Psoas muscle (tissue), 8 donors: ENCODE results near the gene PHF2. TPM values are rescaled to one million over a fixed set of nuclear protein-coding genes. Genes with fewer than 3 reads are reported as not detected.

Experiments
- ATAC-seq, 4 donors: fragments of 200-7000 bp; cut with Tn5 transposase; one replicate each; pipeline ENCODE4 v1.9.1; 2020; ENCODE audit warnings: moderate library complexity in 3 of 4, mild to moderate bottlenecking in 2 of 4
- DNase-seq, 2 donors: peaks; one replicate each; pipeline ENCODE4 v3.0.0-alpha.2; 2020
- H3K27ac ChIP-seq: fragments of 200-600 bp; one replicate; pipeline ENCODE4 v1.8.0; 2022
- H3K27me3 ChIP-seq, 3 donors: fragments of 200-600 bp in 1 of 3; one replicate each; pipeline versions ENCODE4 v1.6.1 to v1.8.0; 2013 to 2022; ENCODE audit warnings: low read length in 2 of 3, mild to moderate bottlenecking in 2 of 3, moderate library complexity in 1 of 3; ENCODE audit not compliant: insufficient read depth in 3 of 3
- H3K36me3 ChIP-seq, 2 donors: fragments of 200-600 bp in 1 of 2; one replicate each; pipeline versions ENCODE4 v1.6.1 to v1.8.0; 2013 to 2022; ENCODE audit warnings: low read depth in 1 of 2, mild to moderate bottlenecking in 1 of 2, moderate library complexity in 1 of 2; ENCODE audit not compliant: insufficient read depth in 1 of 2
- H3K4me1 ChIP-seq: fragments of 200-600 bp; one replicate; pipeline ENCODE4 v1.8.0; 2022
- H3K4me3 ChIP-seq: fragments of 200-600 bp; one replicate; pipeline ENCODE4 v1.8.0; 2022; ENCODE audit warnings: mild to moderate bottlenecking
- H3K9me3 ChIP-seq: fragments of 200-600 bp; one replicate; pipeline ENCODE4 v1.8.0; 2022
- WGBS, 3 donors: extraction: QIAGEN DNeasy Blood & Tissue Kit; methylation state at CpG; one replicate each; pipeline versions ENCODE4 v1.1.6 to v1.1.7; 2013; 5-methylcytosine and 5-hydroxymethylcytosine counted together
- intact Hi-C, 2 donors: fragments of 100-400 bp; cut with DNase I; formaldehyde crosslinking; loops; one replicate each; pipeline versions ENCODE4 v1.11.0 to v1.14.2; 2022
- polyA plus RNA-seq, 3 donors: library from polyadenylated mRNA; stranded (reverse); fragments of 200-250 nt; gene quantifications; one replicate each; pipeline ENCODE4 v1.2.3, GENCODE V29; 2013
- total RNA-seq, 4 donors: library from RNA; stranded (reverse); fragmentation: NEBNext Ultra II Directional in 2 of 4; extraction: Animal tissue kit (Norgen Biotek cat#: 25700) in 2 of 4; gene quantifications; one replicate each; pipeline versions ENCODE4 v1.2.1 to v1.2.4, GENCODE V29; 2021 to 2023
- TF ChIP-seq, protein P1 (sequence below): fragments of 200-600 bp; IDR thresholded peaks from one replicate; pipeline ENCODE4 v1.8.0; 2022; ENCODE audit warnings: antibody characterized with exemption
- donor health status: healthy with polysubstance abuse.
- donor health status: DM: no; HTN: no; CAD: no; lungs with moderate emphysema.
- donor health status: Bipolar disorder and iron deficiency.
- donor health status: healthy.
- donor health status: DM: yes; HTN: yes; CAD: no.
- donor health status: DM: no; HTN: no; CAD: no.
- donor health status: DM: no; HTN: no; CAD: no.
- donor health status: DM: yes; HTN: yes; CAD: no.

Gene PHF2
- total and polyA plus RNA-seq, 7 donors = 9.3 to 26.6 (median 19.1) TPM

DNA sequence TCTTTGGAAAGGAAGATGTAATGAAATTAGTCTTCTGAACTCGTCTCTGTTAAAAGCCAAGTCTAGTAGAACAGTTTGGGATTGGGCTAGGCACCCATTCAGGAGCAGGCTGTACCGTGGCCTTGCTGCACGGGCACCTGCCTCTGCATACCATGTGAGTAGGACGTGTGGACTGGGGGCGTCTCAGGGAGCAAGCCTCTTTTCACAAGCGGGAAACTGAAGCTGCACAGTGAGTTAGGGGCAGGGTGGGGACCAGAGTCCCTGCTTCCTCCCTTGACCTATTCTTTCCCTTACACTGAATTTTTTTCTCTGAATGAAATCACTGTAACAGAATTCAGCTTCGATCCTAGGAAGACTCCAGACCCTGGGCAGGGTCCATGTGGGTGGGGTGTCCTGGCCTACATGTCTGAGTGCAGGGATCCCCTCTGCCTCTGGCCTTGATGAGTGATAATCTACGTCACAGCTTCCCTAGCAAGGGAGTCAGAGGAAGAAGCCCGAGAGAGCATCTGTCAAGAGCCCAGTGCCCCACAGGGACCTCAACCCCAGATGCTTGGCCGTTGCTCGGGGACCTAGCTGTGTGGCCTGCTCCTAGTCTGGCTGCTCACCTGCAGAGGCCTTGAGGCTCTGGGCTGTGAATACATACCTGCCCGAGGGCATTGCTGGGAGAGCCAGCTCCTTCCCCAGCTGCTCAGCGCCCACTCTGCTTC is 15.1 kb downstream of the PHF2 start:
- ATAC-seq = no peak
- H3K4me1 ChIP-seq = peaks cover 46% of the 10 kb centered on the region
- DNase-seq = peak in 1 of 2 donors; percentile 39
- no peak overlapping the region for H3K27ac ChIP-seq
- H3K9me3 ChIP-seq = no peaks in the 10 kb centered on the region
- no peaks in the 10 kb centered on the region for H3K36me3 ChIP-seq
- WGBS, 3 donors = 59 to 72% (median 66%) methylated on average over 13 of the region's 13 CpGs
- TF ChIP-seq, protein P1, sequence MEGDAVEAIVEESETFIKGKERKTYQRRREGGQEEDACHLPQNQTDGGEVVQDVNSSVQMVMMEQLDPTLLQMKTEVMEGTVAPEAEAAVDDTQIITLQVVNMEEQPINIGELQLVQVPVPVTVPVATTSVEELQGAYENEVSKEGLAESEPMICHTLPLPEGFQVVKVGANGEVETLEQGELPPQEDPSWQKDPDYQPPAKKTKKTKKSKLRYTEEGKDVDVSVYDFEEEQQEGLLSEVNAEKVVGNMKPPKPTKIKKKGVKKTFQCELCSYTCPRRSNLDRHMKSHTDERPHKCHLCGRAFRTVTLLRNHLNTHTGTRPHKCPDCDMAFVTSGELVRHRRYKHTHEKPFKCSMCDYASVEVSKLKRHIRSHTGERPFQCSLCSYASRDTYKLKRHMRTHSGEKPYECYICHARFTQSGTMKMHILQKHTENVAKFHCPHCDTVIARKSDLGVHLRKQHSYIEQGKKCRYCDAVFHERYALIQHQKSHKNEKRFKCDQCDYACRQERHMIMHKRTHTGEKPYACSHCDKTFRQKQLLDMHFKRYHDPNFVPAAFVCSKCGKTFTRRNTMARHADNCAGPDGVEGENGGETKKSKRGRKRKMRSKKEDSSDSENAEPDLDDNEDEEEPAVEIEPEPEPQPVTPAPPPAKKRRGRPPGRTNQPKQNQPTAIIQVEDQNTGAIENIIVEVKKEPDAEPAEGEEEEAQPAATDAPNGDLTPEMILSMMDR = no peak
- H3K27me3 ChIP-seq = no peaks in the 10 kb centered on the region
- no peak overlapping the region for H3K4me3 ChIP-seq
- intact Hi-C loops = no loop called here

DNA sequence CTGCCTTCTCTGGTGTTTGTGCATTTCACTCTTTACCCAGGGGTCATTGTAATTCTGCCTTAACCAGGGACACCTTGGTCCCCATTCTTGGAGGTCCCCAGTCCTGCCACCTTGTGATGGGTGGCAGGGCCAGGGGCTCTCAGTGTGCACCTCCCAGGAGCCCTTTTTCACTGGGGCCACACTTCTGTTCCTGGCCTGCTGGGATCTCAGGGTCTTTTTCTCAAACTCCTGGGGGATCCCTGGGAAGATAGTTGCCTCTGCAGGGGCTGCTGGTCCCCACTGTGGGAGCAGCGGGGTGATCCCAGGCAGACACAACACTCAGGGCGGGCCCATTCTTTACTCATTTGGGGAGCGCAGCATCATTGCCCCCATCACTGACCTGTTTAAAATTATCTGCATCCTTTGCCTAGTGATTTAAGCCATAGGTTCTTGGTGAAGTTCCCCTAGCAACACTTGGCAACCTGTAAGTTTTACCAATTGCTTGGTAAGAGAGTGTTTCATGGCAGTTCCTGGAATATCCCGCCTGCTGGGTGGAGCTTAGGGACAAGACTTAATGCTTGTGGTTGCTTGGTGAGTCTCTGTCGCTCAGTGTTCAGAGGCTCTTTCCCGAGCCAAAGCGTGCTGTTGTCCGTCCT is 15.7 kb downstream of the PHF2 start:
- TF ChIP-seq, protein P1 = no peak
- H3K27ac ChIP-seq = no peak overlapping the region
- DNase-seq = peak in 1 of 2 donors; percentile 15
- 90 to 92% (median 91%) methylated on average over 8 of the region's 8 CpGs for WGBS, 3 donors
- peaks cover 41% of the 10 kb centered on the region for H3K4me1 ChIP-seq
- H3K36me3 ChIP-seq = no peaks in the 10 kb centered on the region
- intact Hi-C loops = no loop called here
- peak in 1 of 4 donors; percentile 8 for ATAC-seq
- no peaks in the 10 kb centered on the region for H3K9me3 ChIP-seq
- no peaks in the 10 kb centered on the region for H3K27me3 ChIP-seq
- no peak overlapping the region for H3K4me3 ChIP-seq

DNA sequence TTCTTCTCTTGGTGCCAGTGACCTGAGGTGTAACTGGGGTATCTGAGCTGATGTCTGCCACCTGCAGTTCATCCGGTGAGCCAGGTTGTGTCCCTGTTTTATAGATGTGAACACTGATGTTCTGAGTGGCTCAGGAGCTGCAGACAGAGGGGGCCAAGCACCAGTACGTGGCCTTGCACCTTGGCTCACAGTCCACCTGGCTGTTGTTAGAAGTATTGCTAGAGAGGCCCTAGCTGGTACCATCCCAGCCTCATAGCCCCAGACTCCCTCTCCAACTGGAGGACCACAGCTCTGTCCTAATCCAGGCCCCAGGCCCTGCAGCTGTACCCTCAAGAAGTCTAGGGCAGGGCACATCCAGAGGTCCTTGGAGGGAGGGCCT is 16.2 kb downstream of the PHF2 start:
- 66 to 77% (median 67%) methylated on average over 2 of the region's 2 CpGs for WGBS, 3 donors
- DNase-seq = peak in 1 of 2 donors; percentile 21
- intact Hi-C loops = no loop called here
- ATAC-seq = peak in 2 of 4 donors; percentile 14 to 24
- peaks cover 38% of the 10 kb centered on the region for H3K4me1 ChIP-seq
- TF ChIP-seq, protein P1 = no peak
- no peaks in the 10 kb centered on the region for H3K36me3 ChIP-seq
- H3K27me3 ChIP-seq = no peaks in the 10 kb centered on the region
- no peaks in the 10 kb centered on the region for H3K9me3 ChIP-seq
- H3K4me3 ChIP-seq = no peak overlapping the region
- H3K27ac ChIP-seq = no peak overlapping the region

DNA sequence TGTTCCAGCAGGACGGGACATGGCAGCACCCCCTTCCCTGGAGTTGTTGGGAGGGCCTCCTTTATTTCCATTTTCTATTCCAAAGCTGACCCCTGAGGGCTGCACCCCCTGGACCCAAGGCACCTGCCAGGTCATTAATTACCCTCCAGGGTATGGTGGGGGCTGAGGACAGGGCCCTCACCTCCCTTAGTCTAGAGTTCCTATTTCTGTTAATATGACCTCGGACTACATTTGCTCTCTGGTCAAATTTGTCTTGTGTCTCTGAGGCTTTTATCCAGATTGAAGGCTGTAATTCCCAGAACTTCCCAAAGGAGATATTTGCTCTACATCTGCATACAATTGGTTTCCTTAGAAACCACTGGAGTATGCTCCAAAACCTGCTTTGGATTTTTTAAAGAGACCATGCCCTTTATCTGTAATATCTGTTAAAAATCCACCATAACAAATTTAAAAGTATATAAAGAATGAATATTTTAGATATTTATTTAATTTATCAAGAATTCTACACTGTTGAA is 16.8 kb downstream of the PHF2 start:
- H3K27me3 ChIP-seq = no peaks in the 10 kb centered on the region
- intact Hi-C loops = no loop called here
- no peak overlapping the region for H3K4me3 ChIP-seq
- WGBS, 3 donors = 63 to 80% (median 75%) methylated on average over 2 of the region's 2 CpGs
- DNase-seq (no peak), ATAC-seq (no peak)
- no peaks in the 10 kb centered on the region for H3K36me3 ChIP-seq
- no peaks in the 10 kb centered on the region for H3K9me3 ChIP-seq
- peaks cover 38% of the 10 kb centered on the region for H3K4me1 ChIP-seq
- no peak overlapping the region for H3K27ac ChIP-seq
- TF ChIP-seq, protein P1 = no peak
